Measurements from ENCODE around the gene BABAM2. TPM values are rescaled to one million over a fixed set of nuclear protein-coding genes. Genes with fewer than 3 reads are reported as not detected.

Gene BABAM2
- total RNA-seq, 1 experiment from 2014 or later = 27.1 TPM

DNA sequence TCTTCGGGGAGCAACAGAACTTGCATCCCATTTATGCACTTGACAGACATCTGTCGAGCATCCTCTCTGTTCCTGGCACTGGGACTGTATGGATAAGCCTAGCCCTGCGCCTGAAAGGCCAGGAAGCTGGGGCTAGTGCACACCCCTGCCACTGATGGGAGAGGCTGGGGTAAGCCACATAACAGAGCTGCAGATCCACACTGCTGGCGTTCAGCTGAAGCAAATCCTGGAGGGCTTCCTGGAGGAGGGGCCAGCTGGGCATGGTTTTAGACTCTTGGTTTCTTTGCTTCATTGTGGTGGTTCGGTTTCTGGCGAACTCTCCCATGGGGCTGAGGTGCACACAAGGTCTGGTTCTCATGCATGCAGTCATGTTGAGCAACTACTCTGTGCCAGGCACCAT lies 456.7 kb downstream of the BABAM2 start:
- Histone ChIP-seq H3K79me2 (ENCODE audit: insufficient read depth, low read length) (no peaks in the 10 kb centered on the region), H3K23ac (ENCODE audit: insufficient read length, low read depth, low read length) (no peak overlapping the region), H3T11ph (ENCODE audit: low read length) (no peak overlapping the region), H4K20me1 (ENCODE audit: control insufficient read depth, insufficient read depth, insufficient read length) (no peaks in the 10 kb centered on the region), H2BK5ac (ENCODE audit: insufficient read length, low read length) (no peak overlapping the region), H2BK120ac (ENCODE audit: low read depth, low read length, poor library complexity, severe bottlenecking) (no peak overlapping the region), H3K9me3 (ENCODE audit: control insufficient read depth, low read depth, low read length) (no peaks in the 10 kb centered on the region), H4K91ac (ENCODE audit: insufficient read length, low read depth, low read length) (no peak overlapping the region), H3K4ac (ENCODE audit: low read depth, low read length) (no peak overlapping the region), H4K5ac (ENCODE audit: insufficient read length, low read depth, low read length) (no peak overlapping the region), H2BK12ac (ENCODE audit: insufficient read length, low read depth, low read length) (no peak overlapping the region), H2AFZ (ENCODE audit: low read length) (no peak overlapping the region), H3K14ac (ENCODE audit: insufficient read depth, low read length) (no peak overlapping the region; the same call in 1 of the 2 replicates), H3K23me2 (ENCODE audit: insufficient read length, low read depth, low read length, poor library complexity, severe bottlenecking) (no peaks in the 10 kb centered on the region), H3K18ac (ENCODE audit: insufficient read length, low read depth, low read length) (no peak overlapping the region), H3K4me2 (ENCODE audit: insufficient read depth, insufficient read length, low read length) (no peak overlapping the region), H2BK20ac (ENCODE audit: low read depth, low read length, poor library complexity, severe bottlenecking) (no peak overlapping the region), H4K8ac (replicated peaks; ENCODE audit: insufficient read length, low read depth, low read length) (no peak overlapping the region), H2BK15ac (ENCODE audit: low read depth, low read length) (no peak overlapping the region), H3K9ac (ENCODE audit: extremely low read depth, insufficient read length, low read length) (no peak overlapping the region), H3K27ac (ENCODE audit: insufficient read length, low read depth, low read length) (no peak overlapping the region), H3K4me1 (ENCODE audit: insufficient read depth, low read length) (no peaks in the 10 kb centered on the region), H3K79me1 (ENCODE audit: insufficient read depth, low read depth, low read length, poor library complexity, severe bottlenecking) (no peaks in the 10 kb centered on the region), H3K27me3 (ENCODE audit: insufficient read depth, low read length) (no peaks in the 10 kb centered on the region), H2AK5ac (ENCODE audit: insufficient read length, low read length) (no peak overlapping the region), H3K56ac (ENCODE audit: insufficient read length, low read depth, low read length) (no peak overlapping the region)
- no peak for DNase-seq
- TF ChIP-seq, protein P1, sequence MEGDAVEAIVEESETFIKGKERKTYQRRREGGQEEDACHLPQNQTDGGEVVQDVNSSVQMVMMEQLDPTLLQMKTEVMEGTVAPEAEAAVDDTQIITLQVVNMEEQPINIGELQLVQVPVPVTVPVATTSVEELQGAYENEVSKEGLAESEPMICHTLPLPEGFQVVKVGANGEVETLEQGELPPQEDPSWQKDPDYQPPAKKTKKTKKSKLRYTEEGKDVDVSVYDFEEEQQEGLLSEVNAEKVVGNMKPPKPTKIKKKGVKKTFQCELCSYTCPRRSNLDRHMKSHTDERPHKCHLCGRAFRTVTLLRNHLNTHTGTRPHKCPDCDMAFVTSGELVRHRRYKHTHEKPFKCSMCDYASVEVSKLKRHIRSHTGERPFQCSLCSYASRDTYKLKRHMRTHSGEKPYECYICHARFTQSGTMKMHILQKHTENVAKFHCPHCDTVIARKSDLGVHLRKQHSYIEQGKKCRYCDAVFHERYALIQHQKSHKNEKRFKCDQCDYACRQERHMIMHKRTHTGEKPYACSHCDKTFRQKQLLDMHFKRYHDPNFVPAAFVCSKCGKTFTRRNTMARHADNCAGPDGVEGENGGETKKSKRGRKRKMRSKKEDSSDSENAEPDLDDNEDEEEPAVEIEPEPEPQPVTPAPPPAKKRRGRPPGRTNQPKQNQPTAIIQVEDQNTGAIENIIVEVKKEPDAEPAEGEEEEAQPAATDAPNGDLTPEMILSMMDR (conservative IDR thresholded peaks at IDR 0.05) = no peak
- H3K27me3 Mint-ChIP-seq (ENCODE audit: low read depth) = no peaks in the 10 kb centered on the region; the same call in 1 of the 2 replicates
- H3K4me1 Mint-ChIP-seq = peaks cover 17 to 27% of the 10 kb centered on the region in 2 experiments
- no peaks in the 10 kb centered on the region for H3K9me3 Mint-ChIP-seq
- H3K36me3 Mint-ChIP-seq (ENCODE audit: insufficient read depth in 1 of 3, low read depth in 3 of 3) = no peaks in the 10 kb centered on the region
- no CpG with 5 or more reads among the region's 6 CpGs for WGBS (ENCODE audit: extremely low coverage, insufficient read length, low lambda C conversion rate)
- peak overlapping the region in 1 of 3 experiments; percentile 53; a peak in 2 of 7 replicates for H3K27ac Mint-ChIP-seq
- H3K4me3 Mint-ChIP-seq = no peak overlapping the region

Measured in H9 (cell line).